A549 (cell line): ENCODE data around the gene SUPV3L1. TPM values are rescaled to one million over a fixed set of nuclear protein-coding genes. Genes with fewer than 3 reads are reported as not detected.

Experiments used
- ATAC-seq, 2 experiments: fragments of 200-7000 bp in 1 of 2; fragments of >200 bp in 1 of 2; cut with Nextera tagmentation in 1 of 2; cut with Tn5 transposase in 1 of 2; 3 replicates each; pipeline versions ENCODE4 v1.8.0 to v1.9.1; 2018 to 2020; ENCODE audit warnings: mild to moderate bottlenecking in 1 of 2, moderate library complexity in 1 of 2
- CTCF ChIA-PET: fragments of 300-600 bp; sonication (Branson Sonifier 250); formaldehyde crosslinking; extraction: SDS; loops from one replicate; lab custom pipeline; 2021; ENCODE audit warnings: antibody characterized with exemption, inconsistent platforms; lab: Yijun Ruan, JAX
- POLR2A ChIA-PET: fragments of 350-600 bp; formaldehyde crosslinking; extraction: SDS; loops from one replicate; lab custom pipeline; 2021; ENCODE audit warnings: antibody characterized with exemption, inconsistent platforms; lab: Yijun Ruan, JAX
- DNase-seq, 2 experiments: peaks; one replicate each; pipeline versions ENCODE4 v3.0.0 to v3.0.0-alpha.2; 2011 to 2016; ENCODE audit warnings: low read depth in 1 of 2, low spot score in 1 of 2
- FAIRE-seq: peaks from 2 replicates; lab custom pipeline; 2011; peaks lifted over from hg19 to GRCh38; lab: Jason Lieb, UNC
- H3K27ac ChIP-seq, 2 experiments: fragments of >200 bp; sonication (Bioruptor Twin); formaldehyde crosslinking; 3 replicates each; pipeline ENCODE4 v1.5.1; 2016 to 2017
- H3K4me1 ChIP-seq: fragments of >200 bp; sonication (Bioruptor Twin); formaldehyde crosslinking; 3 replicates; pipeline ENCODE4 v1.6.1; 2016
- H3K4me2 ChIP-seq: fragments of >200 bp; sonication (Bioruptor Twin); formaldehyde crosslinking; 3 replicates; pipeline ENCODE4 v1.6.1; 2016
- H3K4me3 ChIP-seq: fragments of >200 bp; sonication (Bioruptor Twin); formaldehyde crosslinking; 3 replicates; pipeline ENCODE4 v1.5.1; 2016
- H3K9me3 ChIP-seq: fragments of >200 bp; sonication (Bioruptor Twin); formaldehyde crosslinking; 3 replicates; pipeline ENCODE4 v1.6.1; 2016
- CHD4 ChIP-seq: fragments of 200-600 bp; sonication (generic); IDR thresholded peaks from 2 replicates; pipeline ENCODE4 v1.6.1; 2016; ENCODE audit warnings: antibody characterized with exemption, mild to moderate bottlenecking, borderline replicate concordance
- EP300 ChIP-seq, 2 experiments: fragments of >200 bp; sonication (Bioruptor Twin); formaldehyde crosslinking; IDR thresholded peaks; 2 replicates in 1 of 2; 3 replicates in 1 of 2; pipeline ENCODE4 v1.6.1; 2016 to 2017
- ESRRA ChIP-seq: fragments of 150-350 bp; IDR thresholded peaks from 2 replicates; pipeline ENCODE4 v1.6.1; 2014; ENCODE audit warnings: mild to moderate bottlenecking, low read length, borderline replicate concordance
- HOXA7 ChIP-seq: fragments of 250-450 bp; sonication (Bioruptor Pico); IDR thresholded peaks from 2 replicates; pipeline ENCODE4 v1.5.0; 2020; ENCODE audit warnings: mild to moderate bottlenecking, moderate library complexity
- JUN ChIP-seq, 2 experiments: fragments of >200 bp; sonication (Bioruptor Twin); formaldehyde crosslinking; IDR thresholded peaks; 2 replicates in 1 of 2; 3 replicates in 1 of 2; pipeline ENCODE4 v1.6.1; 2016 to 2017
- JUNB ChIP-seq: fragments of >200 bp; sonication (Bioruptor Twin); formaldehyde crosslinking; IDR thresholded peaks from 2 replicates; pipeline ENCODE4 v1.6.1; 2016
- MAFK ChIP-seq: fragments of 450-650 bp; IDR thresholded peaks from 2 replicates; pipeline ENCODE4 v1.6.1; 2014; ENCODE audit not compliant: partially characterized antibody
- MAZ ChIP-seq: fragments of 150-350 bp; IDR thresholded peaks from 2 replicates; pipeline ENCODE4 v1.6.1; 2014; ENCODE audit warnings: antibody characterized with exemption, low read depth, low read length, borderline replicate concordance
- MYC ChIP-seq: IDR thresholded peaks from 2 replicates; pipeline ENCODE4 v1.6.1; 2012; ENCODE audit warnings: mild to moderate bottlenecking, inconsistent platforms, low read length, improper control_type of control experiment, borderline replicate concordance
- PHF8 ChIP-seq: fragments of 200-600 bp; sonication (generic); IDR thresholded peaks from 2 replicates; pipeline ENCODE4 v1.6.1; 2016; ENCODE audit warnings: low read depth, mild to moderate bottlenecking, antibody characterized with exemption, moderate library complexity, borderline replicate concordance
- POLR2A ChIP-seq: IDR thresholded peaks from 2 replicates; pipeline ENCODE4 v1.6.1; 2012; ENCODE audit warnings: mild to moderate bottlenecking, low read length
- RNF2 ChIP-seq: fragments of 200-600 bp; sonication (generic); IDR thresholded peaks from 2 replicates; pipeline ENCODE4 v1.6.1; 2016; ENCODE audit warnings: low read depth, mild to moderate bottlenecking, antibody characterized with exemption, moderate library complexity, borderline replicate concordance
- SREBF2 ChIP-seq: fragments of 450-650 bp; IDR thresholded peaks from 2 replicates; pipeline ENCODE4 v1.6.1; 2014; ENCODE audit warnings: mild to moderate bottlenecking, moderate library complexity
- TFCP2L1 ChIP-seq: fragments of 250-450 bp; sonication (Bioruptor Pico); IDR thresholded peaks from 2 replicates; pipeline ENCODE4 v1.5.0; 2021; ENCODE audit warnings: mild to moderate bottlenecking
- ZFP36 ChIP-seq: fragments of 450-650 bp; IDR thresholded peaks from 2 replicates; pipeline ENCODE4 v1.6.1; 2014; ENCODE audit warnings: borderline replicate concordance; ENCODE audit not compliant: partially characterized antibody
- ZNF302 ChIP-seq: fragments of 250-450 bp; sonication (Bioruptor Pico); IDR thresholded peaks from 2 replicates; pipeline ENCODE4 v1.9.0; 2021; ENCODE audit warnings: inconsistent platforms, mild to moderate bottlenecking, moderate library complexity
- ZSCAN20 ChIP-seq: fragments of 250-450 bp; sonication (Bioruptor Pico); IDR thresholded peaks from 2 replicates; pipeline ENCODE4 v1.8.0; 2022; ENCODE audit warnings: mild to moderate bottlenecking, moderate library complexity
- WGBS: methylation state at CpG from one replicate; pipeline ENCODE4 v1.1.6; 2017; ENCODE audit errors: missing lambda C conversion rate; 5-methylcytosine and 5-hydroxymethylcytosine counted together
- polyA plus RNA-seq, 4 experiments: library from polyadenylated mRNA; depleted of rRNA in 3 of 4; stranded (reverse); fragments of >200 nt; fragmentation: RNase III in 1 of 4; extraction: RNeasy Plus Mini Kit Qiagen cat#74134 plus additional on column Dnase treatment in 1 of 4; gene quantifications; 2 replicates in 3 of 4; 3 replicates in 1 of 4; pipeline ENCODE4 v1.2.3, GENCODE V29; 2011 to 2017
- TF ChIP-seq, protein P1 (sequence below): fragments of >200 bp; sonication (Bioruptor Twin); formaldehyde crosslinking; IDR thresholded peaks from 3 replicates; pipeline ENCODE4 v1.6.1; 2016
- TF ChIP-seq, protein P2 (sequence below): fragments of 250-450 bp; sonication (Bioruptor Pico); IDR thresholded peaks from 2 replicates; pipeline ENCODE4 v1.5.0; 2020; ENCODE audit warnings: low read depth, mild to moderate bottlenecking, moderate library complexity
- TF ChIP-seq, protein P3 (sequence below): fragments of 450-650 bp; IDR thresholded peaks from 2 replicates; pipeline ENCODE4 v1.6.1; 2014; ENCODE audit warnings: antibody characterized with exemption
- TF ChIP-seq, protein P4 (sequence below): fragments of >200 bp; sonication (Bioruptor Twin); formaldehyde crosslinking; IDR thresholded peaks from 3 replicates; pipeline ENCODE4 v1.5.1; 2016
- TF ChIP-seq, protein P5 (sequence below): fragments of 150-350 bp; IDR thresholded peaks from 2 replicates; pipeline ENCODE4 v1.6.1; 2014; ENCODE audit warnings: low read depth, mild to moderate bottlenecking, low read length

The SUPV3L1 gene
- polyA plus RNA-seq, 2 of the 4 experiments (the other 2 are of a cell fraction), result 31.9 to 57.4 TPM

DNA sequence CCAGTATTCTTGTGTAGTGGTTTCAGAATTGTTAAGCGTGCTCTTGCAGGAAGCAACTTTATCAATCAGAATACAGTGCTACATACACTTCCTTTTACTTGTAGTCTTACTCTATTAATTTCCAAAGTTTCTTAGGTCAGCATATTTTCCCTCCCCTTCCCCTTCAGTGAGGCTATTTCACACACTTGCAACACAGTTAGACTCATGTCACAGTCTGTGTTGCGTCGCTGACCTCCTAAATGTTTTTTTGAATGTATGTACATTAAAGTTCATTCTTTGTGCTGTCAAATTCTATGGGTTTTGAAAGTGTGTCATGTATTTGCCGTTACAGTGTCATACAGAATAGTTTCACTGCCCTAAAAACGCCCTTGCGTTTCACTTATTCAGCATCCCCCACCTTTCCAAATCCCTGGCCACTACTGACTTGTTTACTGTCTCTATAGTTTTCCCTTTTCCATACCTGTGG, 34.7 kb downstream of the SUPV3L1 start:
- no peak overlapping the region for H3K4me3 ChIP-seq
- DNase-seq (no peak), ATAC-seq (no peak), FAIRE-seq (no peak)
- no peak overlapping the region for H3K4me2 ChIP-seq
- H3K9me3 ChIP-seq, result no peaks in the 10 kb centered on the region
- ChIA-PET POLR2A (no interaction called here), CTCF (interaction anchor here (0.6 to 1.6 kb wide), 4 partner anchors 10 to 178 kb away, joined by 3 to 5 read pairs (median 3); no protein-coding TSS in a partner anchor)
- H3K4me1 ChIP-seq, result peaks cover 45% of the 10 kb centered on the region
- peak; percentile 63 for TF ChIP-seq MAFK
- no peak for TF ChIP-seq JUNB
- H3K27ac ChIP-seq, result peak overlapping the region in 1 of 2 experiments; percentile 23; a peak in 2 of 6 replicates
- WGBS, result 90% methylated on average over 6 of the region's 6 CpGs

DNA sequence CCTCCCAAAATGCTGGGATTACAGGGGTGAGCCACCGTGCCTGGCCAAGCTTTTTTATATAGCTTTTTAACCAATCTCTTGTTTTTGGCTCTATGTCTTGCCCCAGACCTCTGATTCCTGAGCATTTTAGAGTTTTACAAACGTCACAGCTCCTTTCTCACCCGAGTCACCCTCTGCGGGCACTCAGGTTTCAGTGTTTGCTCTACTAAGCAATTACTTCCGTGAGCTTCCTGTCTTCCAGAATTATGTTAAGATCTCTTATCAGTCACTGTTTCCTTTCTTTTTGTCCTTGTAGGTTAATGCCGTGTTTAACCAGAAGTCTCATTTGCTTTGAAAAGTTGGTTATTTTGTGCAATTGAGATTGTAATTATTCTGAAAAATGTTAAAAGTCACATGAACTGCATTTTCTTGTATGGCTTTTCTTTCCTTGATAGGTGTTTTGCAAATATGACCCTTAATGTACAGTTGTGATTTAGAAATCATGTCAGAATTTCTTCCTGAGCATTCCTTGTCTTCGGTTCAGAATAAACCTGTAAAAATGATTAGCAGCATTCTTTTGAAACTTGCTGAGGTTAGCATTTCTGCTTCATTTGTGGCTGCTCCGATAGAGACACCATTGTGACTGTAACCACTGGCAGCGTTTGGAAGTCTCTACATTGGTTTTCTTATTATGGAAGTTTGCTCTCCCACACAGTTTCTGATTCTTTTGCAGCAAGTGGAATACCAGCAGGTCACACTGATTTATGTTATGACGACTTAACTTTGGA, 35.6 kb downstream of the SUPV3L1 start:
- ChIA-PET CTCF (interaction anchor here (0.6 to 1.9 kb wide), 5 partner anchors 14 to 177 kb away, joined by 3 to 7 read pairs (median 3); no protein-coding TSS in a partner anchor), POLR2A (interaction anchor here (1.0 kb wide), 1 partner anchor 12 kb away, joined by 3 read pairs; no protein-coding TSS in a partner anchor)
- H3K9me3 ChIP-seq, result no peaks in the 10 kb centered on the region
- H3K4me2 ChIP-seq, result no peak overlapping the region
- no peak for DNase-seq
- peak overlapping the region; percentile 81 to 91; a peak in 5 of 6 replicates for H3K27ac ChIP-seq
- ATAC-seq, result no peak
- FAIRE-seq, result no peak
- TF ChIP-seq MAFK, result peak; percentile 93
- TF ChIP-seq, protein P1, sequence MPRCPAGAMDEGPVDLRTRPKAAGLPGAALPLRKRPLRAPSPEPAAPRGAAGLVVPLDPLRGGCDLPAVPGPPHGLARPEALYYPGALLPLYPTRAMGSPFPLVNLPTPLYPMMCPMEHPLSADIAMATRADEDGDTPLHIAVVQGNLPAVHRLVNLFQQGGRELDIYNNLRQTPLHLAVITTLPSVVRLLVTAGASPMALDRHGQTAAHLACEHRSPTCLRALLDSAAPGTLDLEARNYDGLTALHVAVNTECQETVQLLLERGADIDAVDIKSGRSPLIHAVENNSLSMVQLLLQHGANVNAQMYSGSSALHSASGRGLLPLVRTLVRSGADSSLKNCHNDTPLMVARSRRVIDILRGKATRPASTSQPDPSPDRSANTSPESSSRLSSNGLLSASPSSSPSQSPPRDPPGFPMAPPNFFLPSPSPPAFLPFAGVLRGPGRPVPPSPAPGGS, result no peak
- no peak overlapping the region for H3K4me3 ChIP-seq
- 81% methylated on average over 10 of the region's 10 CpGs for WGBS
- peaks cover 48% of the 10 kb centered on the region for H3K4me1 ChIP-seq

DNA sequence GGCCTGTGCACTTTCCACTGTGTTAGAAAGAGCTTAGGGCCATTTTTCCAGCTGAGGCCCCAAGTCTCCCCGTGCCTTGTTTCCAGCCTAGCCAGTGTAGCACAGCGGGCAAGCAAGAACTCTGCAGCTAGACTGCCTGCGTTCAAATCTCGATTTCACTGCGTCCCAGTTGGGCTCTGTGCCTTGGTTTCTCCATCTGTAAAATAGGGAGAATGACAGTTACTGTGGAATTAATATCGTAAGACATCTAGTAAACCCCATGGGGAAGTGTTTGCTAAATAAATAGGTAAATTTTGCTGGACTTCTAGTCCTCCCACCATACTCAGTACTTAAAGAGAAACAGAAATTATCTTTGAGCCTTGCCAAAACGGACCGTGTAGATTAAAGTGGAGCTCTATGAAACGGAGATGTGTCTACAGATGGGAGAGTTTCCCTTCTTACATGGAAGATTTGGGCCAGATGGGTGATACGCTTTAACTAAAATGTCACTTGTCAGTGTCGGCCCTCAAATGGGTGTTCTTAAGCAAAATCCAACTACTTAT, 36.6 kb downstream of the SUPV3L1 start:
- ATAC-seq, result no peak
- DNase-seq, result no peak
- H3K27ac ChIP-seq, result peak overlapping the region; percentile 81 to 91
- H3K4me3 ChIP-seq, result no peak overlapping the region
- 88% methylated on average over 11 of the region's 11 CpGs for WGBS
- no peak for TF ChIP-seq ZSCAN20 (CRISPR knock-in tag)
- TF ChIP-seq POLR2A, result no peak
- no peak for TF ChIP-seq PHF8
- TF ChIP-seq ZNF302, result no peak
- TF ChIP-seq JUN (IDR thresholded peaks at IDR 0.05), result no peak
- TF ChIP-seq, protein P2, sequence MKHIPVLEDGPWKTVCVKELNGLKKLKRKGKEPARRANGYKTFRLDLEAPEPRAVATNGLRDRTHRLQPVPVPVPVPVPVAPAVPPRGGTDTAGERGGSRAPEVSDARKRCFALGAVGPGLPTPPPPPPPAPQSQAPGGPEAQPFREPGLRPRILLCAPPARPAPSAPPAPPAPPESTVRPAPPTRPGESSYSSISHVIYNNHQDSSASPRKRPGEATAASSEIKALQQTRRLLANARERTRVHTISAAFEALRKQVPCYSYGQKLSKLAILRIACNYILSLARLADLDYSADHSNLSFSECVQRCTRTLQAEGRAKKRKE (CRISPR knock-in tag), result no peak
- no peak for TF ChIP-seq ESRRA
- TF ChIP-seq SREBF2, result no peak
- TF ChIP-seq CHD4, result no peak
- TF ChIP-seq MAFK, result no peak
- TF ChIP-seq, protein P3, sequence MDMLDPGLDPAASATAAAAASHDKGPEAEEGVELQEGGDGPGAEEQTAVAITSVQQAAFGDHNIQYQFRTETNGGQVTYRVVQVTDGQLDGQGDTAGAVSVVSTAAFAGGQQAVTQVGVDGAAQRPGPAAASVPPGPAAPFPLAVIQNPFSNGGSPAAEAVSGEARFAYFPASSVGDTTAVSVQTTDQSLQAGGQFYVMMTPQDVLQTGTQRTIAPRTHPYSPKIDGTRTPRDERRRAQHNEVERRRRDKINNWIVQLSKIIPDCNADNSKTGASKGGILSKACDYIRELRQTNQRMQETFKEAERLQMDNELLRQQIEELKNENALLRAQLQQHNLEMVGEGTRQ, result no peak
- no peak for TF ChIP-seq MYC
- no peak for TF ChIP-seq MAZ
- TF ChIP-seq, protein P4, sequence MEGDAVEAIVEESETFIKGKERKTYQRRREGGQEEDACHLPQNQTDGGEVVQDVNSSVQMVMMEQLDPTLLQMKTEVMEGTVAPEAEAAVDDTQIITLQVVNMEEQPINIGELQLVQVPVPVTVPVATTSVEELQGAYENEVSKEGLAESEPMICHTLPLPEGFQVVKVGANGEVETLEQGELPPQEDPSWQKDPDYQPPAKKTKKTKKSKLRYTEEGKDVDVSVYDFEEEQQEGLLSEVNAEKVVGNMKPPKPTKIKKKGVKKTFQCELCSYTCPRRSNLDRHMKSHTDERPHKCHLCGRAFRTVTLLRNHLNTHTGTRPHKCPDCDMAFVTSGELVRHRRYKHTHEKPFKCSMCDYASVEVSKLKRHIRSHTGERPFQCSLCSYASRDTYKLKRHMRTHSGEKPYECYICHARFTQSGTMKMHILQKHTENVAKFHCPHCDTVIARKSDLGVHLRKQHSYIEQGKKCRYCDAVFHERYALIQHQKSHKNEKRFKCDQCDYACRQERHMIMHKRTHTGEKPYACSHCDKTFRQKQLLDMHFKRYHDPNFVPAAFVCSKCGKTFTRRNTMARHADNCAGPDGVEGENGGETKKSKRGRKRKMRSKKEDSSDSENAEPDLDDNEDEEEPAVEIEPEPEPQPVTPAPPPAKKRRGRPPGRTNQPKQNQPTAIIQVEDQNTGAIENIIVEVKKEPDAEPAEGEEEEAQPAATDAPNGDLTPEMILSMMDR, result no peak
- TF ChIP-seq TFCP2L1, result no peak
- TF ChIP-seq HOXA7 (CRISPR knock-in tag), result no peak
- TF ChIP-seq ZFP36, result no peak
- TF ChIP-seq, protein P5, sequence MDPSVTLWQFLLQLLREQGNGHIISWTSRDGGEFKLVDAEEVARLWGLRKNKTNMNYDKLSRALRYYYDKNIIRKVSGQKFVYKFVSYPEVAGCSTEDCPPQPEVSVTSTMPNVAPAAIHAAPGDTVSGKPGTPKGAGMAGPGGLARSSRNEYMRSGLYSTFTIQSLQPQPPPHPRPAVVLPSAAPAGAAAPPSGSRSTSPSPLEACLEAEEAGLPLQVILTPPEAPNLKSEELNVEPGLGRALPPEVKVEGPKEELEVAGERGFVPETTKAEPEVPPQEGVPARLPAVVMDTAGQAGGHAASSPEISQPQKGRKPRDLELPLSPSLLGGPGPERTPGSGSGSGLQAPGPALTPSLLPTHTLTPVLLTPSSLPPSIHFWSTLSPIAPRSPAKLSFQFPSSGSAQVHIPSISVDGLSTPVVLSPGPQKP, result no peak
- no peak for TF ChIP-seq RNF2
- no peak for TF ChIP-seq EP300 (IDR thresholded peaks at IDR 0.05)
- CTCF ChIA-PET, result interaction anchor here (0.5 to 1.9 kb wide), 4 partner anchors 15 to 124 kb away, joined by 4 to 7 read pairs (median 6); no protein-coding TSS in a partner anchor
- no peaks in the 10 kb centered on the region for H3K9me3 ChIP-seq
- POLR2A ChIA-PET, result interaction anchor here (0.6 to 1.0 kb wide), 2 partner anchors 13 to 16 kb away, joined by 3 to 4 read pairs; no protein-coding TSS in a partner anchor
- H3K4me2 ChIP-seq, result peak overlapping the region; percentile 67
- no peak for FAIRE-seq
- peaks cover 54% of the 10 kb centered on the region for H3K4me1 ChIP-seq
